HCT116 (cell line): ENCODE results near the gene SRF.

Experiments used
- EZH2phosphoT487 ChIP-seq: fragments of 200-600 bp; IDR thresholded peaks from 2 replicates; pipeline ENCODE4 v1.6.1; 2018; ENCODE audit warnings: antibody characterized with exemption, borderline replicate concordance
- POLR2A ChIP-seq: IDR thresholded peaks from 2 replicates; pipeline ENCODE4 v1.7.0; 2011; ENCODE audit warnings: borderline replicate concordance; ENCODE audit not compliant: insufficient read depth, insufficient read length; ENCODE audit errors: extremely low read depth
- POLR2AphosphoS5 ChIP-seq: IDR thresholded peaks from 2 replicates; pipeline ENCODE4 v1.6.1; 2011; ENCODE audit warnings: mild to moderate bottlenecking, low read depth, low read length, moderate library complexity
- REST ChIP-seq: IDR thresholded peaks from 2 replicates; pipeline ENCODE4 v1.6.1; 2012; ENCODE audit warnings: low read depth
- SIN3A ChIP-seq: IDR thresholded peaks from 2 replicates; pipeline ENCODE4 v1.6.1; 2012; ENCODE audit warnings: low read depth
- SP1 ChIP-seq: IDR thresholded peaks from 2 replicates; pipeline ENCODE4 v1.6.1; 2012; ENCODE audit warnings: low read depth
- TF ChIP-seq, protein P1 (sequence below), 3 experiments: fragments of 200-600 bp in 1 of 3; sonication (generic) in 1 of 3; IDR thresholded peaks in 2 of 3; conservative IDR thresholded peaks in 1 of 3; 2 replicates each; pipeline ENCODE4 v1.5.1; 2012 to 2017; ENCODE audit warnings: low read depth in 2 of 3, low read length in 2 of 3, antibody characterized with exemption in 1 of 3, borderline replicate concordance in 1 of 3, control low read depth in 1 of 3, mild to moderate bottlenecking in 1 of 3, mixed read lengths in 1 of 3, mixed run types in 1 of 3, moderate library complexity in 1 of 3; ENCODE audit not compliant: insufficient read depth in 1 of 3

DNA sequence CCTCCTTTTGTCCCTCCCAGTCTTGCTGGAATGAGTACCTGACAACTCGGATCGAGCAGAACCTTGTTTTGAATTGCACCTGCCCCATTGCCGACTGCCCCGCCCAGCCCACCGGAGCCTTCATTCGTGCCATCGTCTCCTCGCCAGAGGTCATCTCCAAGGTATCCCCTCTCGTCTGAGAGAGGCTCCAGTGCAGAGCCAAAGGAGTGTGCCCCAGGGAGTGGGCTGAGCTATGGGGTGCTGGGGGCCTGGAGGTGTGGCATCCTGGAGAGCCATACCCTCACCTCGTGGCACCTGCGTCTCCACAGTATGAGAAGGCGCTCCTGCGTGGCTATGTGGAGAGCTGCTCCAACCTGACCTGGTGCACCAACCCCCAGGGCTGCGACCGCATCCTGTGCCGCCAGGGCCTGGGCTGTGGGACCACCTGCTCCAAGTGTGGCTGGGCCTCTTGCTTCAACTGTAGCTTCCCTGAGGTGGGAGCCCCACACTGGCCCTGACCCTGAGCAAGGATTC lies 49.4 kb downstream of the SRF start:
- TF ChIP-seq, protein P1, sequence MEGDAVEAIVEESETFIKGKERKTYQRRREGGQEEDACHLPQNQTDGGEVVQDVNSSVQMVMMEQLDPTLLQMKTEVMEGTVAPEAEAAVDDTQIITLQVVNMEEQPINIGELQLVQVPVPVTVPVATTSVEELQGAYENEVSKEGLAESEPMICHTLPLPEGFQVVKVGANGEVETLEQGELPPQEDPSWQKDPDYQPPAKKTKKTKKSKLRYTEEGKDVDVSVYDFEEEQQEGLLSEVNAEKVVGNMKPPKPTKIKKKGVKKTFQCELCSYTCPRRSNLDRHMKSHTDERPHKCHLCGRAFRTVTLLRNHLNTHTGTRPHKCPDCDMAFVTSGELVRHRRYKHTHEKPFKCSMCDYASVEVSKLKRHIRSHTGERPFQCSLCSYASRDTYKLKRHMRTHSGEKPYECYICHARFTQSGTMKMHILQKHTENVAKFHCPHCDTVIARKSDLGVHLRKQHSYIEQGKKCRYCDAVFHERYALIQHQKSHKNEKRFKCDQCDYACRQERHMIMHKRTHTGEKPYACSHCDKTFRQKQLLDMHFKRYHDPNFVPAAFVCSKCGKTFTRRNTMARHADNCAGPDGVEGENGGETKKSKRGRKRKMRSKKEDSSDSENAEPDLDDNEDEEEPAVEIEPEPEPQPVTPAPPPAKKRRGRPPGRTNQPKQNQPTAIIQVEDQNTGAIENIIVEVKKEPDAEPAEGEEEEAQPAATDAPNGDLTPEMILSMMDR (IDR thresholded peaks at IDR 0.05 in 2 of 3, conservative IDR thresholded peaks at IDR 0.05 in 1 of 3; ENCODE audit: borderline replicate concordance in 1 of 3, insufficient read depth in 1 of 3, low read depth in 2 of 3, low read length in 2 of 3), result no peak
- TF ChIP-seq POLR2AphosphoS5, result no peak; the same call in 1 of the 2 replicates
- TF ChIP-seq POLR2A, result no peak
- no peak for TF ChIP-seq REST
- TF ChIP-seq SIN3A, result no peak
- TF ChIP-seq EZH2phosphoT487, result no peak
- TF ChIP-seq SP1, result no peak
